HG03342 (cell line): ENCODE data around the gene C10orf143.
"Not testable (repeated sequence)": the region's sequence is repeated elsewhere in the genome, so short reads cannot be mapped to it uniquely, and the experiment has no call there.

Experiments
- ATAC-seq: cut with Tn5 transposase; IDR thresholded peaks from one replicate; pipeline ENCODE4 v1.9.1; 2021; ENCODE audit warnings: mild to moderate bottlenecking, moderate library complexity; ENCODE audit not compliant: unreplicated experiment

The C10orf143 gene

DNA sequence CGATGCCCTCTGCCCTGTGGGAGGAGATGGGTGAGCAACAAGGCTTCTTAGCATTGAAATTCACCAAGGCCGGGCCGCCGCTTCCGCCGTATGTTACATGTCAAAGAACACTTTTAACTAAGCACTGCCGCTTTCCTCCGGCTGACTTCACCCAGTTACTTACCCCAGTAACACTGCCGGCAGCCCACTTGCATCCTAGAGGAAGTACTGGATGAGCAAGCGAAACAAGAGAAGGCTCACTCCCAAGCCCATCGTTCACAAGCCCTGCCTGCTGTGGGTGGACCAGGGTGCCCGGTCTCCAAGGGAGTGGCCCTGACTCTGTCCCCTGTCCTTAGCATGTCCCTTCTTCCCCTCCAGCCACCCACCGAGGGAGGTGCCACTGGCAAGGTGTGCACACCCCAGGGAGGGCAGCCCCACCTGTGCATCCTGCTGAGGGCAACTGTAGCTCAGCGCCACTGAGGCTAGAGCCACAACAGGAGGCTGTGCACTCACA, 73.4 kb downstream of the C10orf143 start:
- no peak for ATAC-seq

DNA sequence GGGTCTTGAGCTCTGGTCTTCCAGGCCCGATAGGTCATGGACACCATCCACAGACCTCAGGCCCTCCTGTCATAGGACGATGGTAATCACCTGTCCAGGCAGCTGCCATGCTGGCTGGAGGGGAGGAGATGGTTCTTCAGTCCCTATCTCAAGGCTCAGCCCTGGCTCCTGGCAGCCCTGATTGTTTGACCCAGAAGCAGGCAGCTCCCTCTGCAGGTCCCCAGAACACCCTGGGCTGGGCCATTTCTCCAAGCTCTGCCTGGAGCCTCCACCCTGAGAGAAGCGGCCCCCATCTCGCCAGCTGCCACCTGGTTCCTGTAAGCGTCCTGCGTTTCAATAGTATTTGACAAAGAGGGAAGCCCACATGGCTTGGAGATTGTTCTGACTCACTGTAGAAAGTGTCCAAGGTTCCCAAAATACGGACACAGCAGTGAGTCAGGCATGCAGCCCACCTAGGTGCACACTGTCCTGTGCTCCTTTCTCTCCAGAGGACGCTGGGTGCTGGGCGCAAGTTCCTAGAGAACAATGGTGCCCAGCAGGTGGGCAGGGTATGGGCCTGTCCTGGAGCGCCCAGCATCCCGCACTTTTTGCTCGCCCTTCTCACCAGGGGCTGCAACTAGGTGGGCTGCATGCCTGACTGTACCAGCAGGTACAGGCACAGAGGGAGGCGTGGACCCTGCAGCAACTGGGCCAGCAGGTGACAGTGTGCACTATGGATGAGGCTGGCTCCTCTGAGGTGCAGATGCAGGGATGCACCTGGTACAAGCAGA, 74.1 kb downstream of the C10orf143 start:
- ATAC-seq = no peak

DNA sequence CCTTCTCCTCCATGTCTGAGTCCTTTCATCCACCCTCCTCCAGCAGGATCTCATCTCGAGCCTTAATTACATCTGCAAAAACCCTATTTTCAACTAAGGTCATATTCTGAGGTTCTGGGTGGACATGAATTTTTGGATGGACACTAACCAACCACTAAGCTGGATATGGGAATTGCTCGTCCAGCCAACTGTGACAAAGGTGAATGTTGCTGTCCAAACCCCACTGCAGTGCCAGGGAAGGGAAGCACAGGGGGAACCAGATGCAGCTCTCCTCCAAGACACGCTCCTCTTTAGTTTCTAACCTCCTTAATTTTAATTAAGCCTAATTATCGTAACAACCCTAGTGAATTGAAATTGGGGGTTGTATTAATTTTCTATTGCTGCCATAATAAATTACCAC, 81.4 kb downstream of the C10orf143 start:
- no peak for ATAC-seq

DNA sequence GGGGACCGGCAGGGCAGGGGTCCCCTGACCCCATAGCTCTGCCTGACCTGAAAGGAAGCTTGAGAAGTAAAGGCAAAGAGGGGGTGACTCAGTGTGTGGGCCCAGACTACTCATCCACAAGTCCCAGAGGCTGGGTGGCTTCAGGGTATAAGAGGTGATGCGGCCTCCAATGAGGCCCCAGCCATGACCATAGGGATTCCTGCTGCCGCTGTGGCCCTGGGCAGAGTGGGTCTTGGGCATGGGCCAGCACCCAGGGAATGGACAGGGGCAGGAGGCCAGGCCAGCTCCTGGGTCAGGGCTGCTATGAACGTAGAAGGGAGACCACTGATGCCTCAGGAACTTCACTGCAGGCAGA, 82.2 kb downstream of the C10orf143 start:
- no peak for ATAC-seq

DNA sequence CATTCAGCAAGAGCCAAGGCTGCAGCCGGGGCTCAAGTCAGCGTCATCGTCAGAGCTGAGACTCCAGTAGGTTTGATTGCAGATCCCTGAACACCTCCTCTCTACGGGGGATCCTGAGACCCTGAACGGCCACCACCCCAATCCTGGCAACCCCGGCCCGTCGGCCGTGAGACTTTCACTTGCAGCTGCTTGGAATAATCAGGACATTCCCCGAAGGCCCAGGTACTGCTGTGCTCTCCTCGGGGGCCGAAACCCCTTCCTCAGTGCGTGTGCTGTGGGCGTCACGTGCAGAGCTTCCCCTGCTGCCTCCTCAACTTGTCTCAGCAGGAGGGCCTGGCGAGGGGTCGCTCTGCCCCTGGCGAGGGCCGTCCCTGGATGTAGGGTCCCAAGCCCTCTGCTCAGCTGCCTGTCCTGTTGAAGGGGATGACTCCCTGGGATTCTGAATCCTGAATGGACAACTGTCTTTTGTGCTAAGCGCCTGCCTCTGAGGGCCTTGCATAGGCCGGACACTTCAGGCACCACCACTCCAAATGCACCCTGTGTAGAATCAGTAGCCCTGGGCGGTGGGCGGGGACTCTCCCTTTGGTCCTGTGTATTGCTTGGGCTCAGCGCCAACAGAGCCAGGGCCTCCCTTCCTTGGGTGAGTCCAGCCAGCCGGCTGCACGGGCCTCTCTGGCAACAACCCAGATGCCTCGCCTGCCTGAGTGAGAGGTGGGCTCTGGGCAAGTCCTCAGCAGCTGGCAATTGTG, 82.7 kb downstream of the C10orf143 start:
- ATAC-seq = no peak

DNA sequence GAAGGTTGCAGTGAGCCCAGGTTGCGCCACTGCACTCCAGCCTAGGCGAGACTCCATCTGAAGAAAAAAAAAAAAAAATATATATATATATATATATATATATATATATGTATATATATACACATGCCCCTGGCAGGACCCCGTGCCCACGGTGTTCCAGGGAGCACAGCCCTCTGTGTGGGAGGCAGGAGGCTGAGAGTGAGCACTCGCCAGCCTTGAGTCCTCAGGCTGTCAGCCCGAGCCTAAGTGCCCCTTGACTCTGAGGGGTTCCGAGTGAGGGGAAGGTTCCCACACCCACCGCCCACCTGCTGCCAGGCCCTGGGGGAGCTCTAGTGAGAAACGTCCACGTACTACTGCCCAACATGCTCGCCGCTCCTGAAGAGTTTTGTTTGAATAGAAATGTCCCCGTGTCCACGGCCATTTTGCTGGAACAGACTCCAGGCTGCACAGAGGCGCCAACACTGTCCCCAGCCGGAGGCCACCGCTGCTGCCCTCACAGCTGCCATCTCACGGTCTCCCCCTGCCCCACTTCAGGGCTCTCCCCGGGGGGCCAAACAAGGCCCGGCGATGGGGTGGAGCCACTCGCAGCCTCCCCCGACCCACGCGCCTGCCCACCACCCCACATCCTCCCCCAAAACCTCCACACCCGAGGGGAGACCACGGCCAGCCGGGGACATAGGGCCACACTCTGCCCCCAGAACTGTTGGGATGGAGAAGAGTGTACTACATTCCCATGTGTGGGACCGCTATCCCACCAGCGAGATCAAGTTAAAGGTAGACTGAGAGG, 83.8 kb downstream of the C10orf143 start:
- no peak for ATAC-seq

DNA sequence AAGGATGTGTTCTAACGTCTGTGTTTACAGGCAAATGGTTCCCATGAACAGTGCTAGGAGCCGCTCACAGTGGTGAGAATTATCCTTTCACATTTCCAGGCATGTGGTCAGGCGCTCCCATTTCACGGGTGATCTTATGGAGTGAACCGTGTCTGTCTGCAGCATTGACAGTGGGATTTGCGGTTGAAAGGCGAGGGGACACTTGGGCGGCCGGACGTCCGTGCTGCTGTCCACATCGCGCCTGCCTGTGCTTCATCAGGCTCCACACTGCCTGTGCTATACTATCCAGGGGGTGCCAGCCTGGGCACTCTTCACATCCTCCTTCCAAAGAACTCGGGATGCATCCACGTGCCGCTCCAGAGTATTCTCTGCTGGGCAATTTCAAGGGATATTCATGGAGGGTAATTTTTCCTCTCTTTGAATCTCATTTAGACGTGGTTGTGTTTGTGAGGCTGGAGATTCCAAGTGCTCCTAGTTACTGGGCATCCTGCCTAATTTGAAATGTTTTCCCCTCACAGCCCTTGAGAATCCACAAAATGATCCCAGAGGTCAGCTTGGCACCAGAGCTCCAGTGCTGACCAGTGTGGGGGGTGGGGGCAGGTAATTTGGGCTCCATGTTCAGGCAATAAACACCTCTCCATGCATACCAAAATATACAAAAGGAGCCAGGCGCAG, 84.7 kb downstream of the C10orf143 start:
- ATAC-seq = no peak

DNA sequence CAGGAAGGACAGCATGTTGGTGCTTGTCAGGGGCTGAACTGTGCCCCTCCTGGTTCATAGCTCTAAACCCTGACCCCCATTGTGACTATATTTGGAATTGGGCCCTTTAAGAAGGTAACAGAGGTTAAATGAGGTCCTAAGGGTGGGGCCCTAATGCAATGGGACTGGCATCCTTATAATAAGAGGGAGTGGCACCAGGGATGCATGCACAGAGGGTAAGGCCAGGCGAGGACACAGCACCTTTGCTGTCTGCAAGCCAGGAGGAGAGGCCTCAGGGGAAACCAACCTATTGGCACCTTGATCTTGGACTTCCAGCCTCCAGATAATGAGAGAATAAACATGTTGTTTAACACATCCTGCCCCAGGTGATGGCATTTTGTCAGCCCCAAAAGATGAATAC, 85.3 kb downstream of the C10orf143 start:
- ATAC-seq = no peak

DNA sequence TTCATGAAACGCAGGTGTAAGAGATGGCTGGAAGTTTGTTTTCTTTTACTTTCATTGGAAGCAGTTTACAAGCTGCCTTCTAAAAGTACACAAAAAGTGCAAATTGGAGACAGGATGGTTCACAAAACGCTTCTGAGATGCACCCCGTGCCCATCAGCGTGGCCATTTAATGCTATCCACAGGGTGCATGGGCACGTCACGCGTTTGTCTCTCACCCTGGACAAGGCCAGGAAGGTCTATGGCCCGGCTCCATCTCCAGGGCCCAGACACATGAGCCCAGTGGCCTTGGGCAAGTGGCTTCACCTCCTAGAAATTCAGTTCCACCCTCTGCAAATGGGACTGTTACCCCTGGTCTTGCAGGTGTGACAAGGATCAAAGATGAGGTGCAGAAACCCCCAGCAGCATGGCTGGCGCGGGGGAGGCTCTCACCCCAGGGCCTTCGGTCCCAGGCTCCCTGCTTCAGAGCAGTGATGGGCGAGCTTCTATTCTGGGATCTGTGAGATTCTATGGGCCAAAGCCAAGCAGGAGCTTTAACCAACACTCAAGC, 85.8 kb downstream of the C10orf143 start:
- ATAC-seq = no peak

DNA sequence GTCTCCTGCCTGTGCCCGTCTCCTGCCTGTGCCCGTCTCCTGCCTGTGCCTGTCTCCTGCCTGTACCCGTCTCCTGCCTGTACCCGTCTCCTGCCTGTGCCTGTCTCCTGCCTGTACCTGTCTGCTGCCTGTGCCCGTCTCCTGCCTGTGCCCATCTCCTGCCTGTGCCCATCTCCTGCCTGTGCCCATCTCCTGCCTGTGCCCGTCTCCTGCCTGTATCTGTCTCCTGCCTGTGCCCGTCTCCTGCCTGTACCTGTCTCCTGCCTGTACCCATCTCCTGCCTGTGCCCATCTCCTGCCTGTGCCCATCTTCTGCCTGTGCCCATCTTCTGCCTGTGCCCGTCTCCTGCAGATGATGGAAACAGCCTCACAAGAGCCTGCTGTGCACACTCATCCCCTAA, 86.3 kb downstream of the C10orf143 start:
- not testable (repeated sequence) for ATAC-seq

DNA sequence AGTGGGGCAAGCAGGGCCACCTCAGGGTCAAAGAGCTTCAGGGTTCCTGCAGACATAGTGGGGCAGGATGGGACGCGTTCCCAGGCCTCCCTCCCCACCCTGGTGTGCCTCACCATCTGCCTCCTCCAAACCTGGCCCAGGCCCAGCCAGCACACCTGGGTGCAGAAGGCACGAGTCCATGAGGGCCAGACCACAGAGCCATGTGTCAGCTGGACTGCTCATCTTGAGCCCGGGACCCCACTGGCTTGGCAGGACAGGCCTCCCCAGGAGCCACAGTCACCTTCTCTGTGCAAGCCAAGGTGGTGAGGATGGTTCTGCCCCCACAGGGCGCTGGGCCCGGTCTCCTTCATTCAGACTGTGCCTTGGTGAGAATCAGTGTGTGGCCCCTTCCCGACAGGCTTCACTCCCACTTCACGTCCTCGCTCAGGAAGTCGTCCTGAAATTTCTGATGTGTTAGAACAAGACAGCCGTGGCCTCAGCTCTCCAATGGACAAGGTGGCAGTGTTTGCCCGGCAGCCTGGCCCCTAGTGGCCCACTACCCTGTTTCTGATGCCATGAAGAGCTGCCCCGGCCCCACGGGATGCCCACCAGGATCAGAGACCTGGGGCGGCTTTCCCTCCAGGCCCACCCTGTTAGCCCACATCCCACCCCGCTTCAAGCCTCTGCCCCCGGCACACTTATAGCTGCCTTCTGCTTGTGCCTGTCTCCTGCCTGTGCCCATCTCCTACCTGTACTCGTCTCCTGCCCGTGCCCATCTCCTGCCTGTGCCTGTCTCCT, 87.0 kb downstream of the C10orf143 start:
- ATAC-seq = no peak

DNA sequence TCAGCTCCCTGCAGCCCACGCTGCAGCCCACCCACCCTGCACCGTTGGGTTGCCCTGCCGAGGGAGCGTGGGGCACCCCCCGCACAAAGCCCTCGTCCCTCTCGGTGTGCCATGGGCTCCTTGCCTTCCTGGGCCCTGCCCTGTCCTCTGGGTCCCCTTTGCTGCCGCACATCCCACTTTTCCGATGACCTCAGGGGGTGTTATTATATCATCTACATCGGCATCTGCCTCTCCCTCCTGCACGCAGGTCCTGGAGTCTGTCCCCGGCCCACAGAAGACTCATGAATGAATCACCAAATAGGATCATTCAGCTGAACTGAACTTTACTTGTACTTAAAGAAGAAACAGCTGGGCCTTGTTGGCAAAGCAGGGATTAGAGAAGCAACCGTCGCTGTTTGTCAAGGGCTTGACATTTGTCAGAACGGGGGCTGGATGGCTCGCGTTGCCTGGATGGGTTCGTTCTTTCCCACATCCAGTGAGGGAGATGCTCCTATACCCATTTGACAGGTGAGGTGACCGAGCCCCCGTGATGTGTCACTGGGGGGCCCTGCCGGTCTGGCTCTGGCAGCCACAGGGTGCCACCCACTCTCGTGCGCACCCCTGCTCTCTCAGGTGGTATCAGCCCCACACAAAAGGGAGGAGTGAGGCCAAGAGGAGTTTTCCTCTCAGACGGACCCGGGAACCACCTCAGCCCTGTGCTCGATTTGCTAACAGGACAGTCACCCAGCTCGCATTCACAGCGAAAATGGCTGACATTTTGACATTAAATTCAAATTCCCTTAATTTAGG, 87.9 kb downstream of the C10orf143 start:
- ATAC-seq = no peak

DNA sequence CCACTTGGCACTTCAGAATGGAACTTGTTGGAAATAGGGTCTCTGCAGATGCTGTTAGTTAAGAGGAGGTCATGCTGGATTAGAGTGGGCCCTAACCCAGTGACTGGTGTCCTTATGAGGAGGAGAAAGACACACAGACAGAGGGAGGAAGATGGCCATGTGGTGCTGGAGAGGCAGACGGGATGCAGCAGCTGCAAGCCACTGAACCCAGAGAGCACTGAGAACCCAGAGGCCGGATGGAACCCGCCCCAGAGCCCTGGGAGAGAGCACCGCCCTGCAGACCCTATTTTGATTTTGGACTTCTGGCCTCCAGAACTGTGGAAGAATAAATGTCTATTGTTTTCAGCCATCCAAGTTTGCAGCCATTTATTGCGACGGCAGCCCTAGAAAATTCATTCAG, 88.5 kb downstream of the C10orf143 start:
- ATAC-seq = no peak

DNA sequence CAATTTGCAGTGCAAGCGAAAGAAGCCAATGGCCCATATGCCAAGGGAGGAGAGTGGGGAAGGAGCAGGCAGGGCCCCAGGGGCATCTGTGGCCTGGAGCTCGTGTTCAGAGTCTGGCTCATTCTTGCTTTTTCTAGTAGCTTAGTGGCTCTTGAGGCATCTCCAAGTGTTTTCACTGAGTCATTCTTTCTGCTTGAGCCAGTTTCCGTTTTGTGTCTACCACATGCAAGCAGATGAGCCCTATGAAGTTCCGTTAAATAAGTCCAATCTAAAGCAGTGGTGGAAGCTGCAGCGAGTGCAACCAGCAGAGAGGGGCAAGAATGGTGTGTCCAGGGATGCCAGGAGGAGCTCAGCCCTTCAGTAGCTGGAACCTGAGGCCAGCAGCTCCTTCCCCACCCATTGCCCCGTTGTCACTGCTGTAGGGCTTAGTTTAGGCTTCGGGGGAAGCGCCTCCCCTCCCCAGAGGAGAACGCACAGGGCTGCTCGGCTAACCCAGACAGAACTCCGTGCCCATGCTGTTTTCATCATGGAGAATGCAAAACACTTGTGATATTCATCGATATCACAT, 89.2 kb downstream of the C10orf143 start:
- no peak for ATAC-seq

DNA sequence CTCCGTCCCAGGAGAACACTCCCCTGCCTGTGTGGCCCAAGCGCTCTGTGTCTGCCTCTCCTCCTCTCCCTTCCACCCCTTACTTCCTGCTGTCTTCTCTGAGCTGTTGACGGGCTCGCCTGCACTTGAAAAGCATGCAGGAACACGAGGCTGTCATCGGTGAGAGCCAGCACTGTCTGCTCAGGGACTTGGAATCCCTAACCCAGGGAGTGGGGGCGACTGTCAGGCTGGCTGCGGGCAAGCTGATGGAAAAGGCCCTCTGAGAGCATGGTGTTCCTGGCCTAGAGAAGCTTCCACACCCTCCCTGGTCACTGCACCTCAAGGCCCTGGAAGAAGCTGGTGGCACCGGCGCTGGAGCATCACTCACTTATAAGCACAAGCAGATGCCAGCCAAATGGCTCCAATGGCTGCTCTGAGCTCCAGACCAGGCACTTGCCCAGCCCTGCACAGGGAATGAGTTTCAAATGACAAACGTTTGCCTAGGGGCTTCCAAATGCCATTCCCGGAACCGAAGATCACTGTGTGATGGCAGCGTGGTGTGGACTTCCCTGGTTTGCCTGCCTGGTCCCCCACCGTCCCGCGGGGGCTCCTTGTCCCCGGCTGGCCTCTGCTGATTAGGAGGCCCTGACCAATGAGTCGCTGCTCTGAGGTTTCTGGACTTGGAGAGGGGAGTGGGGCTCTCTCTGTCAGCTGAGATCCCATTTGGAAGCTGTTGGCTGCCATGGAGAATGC, 89.8 kb downstream of the C10orf143 start:
- ATAC-seq = no peak

DNA sequence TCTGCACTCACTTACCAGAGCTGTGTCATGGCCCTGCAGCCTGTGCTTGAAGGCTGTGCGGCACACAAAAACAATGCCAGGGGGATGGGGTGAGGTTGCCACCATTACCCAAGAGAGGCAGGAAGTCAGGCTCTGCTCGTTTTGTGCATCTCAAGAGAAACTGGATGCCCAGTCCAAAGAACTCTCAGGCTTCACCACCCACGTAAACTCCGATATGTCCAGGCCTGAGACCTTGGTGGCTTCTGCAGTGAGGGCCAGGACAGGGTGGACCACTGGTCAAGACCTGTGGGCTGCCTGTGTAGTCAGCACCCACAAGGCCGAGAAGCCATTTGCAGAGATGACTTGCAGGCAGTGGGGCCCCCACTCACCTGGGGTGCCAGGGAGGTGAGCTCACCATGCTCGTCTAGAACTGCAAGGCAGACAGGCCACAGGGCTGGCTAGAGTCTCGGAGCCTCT, 91.9 kb downstream of the C10orf143 start:
- ATAC-seq = no peak

DNA sequence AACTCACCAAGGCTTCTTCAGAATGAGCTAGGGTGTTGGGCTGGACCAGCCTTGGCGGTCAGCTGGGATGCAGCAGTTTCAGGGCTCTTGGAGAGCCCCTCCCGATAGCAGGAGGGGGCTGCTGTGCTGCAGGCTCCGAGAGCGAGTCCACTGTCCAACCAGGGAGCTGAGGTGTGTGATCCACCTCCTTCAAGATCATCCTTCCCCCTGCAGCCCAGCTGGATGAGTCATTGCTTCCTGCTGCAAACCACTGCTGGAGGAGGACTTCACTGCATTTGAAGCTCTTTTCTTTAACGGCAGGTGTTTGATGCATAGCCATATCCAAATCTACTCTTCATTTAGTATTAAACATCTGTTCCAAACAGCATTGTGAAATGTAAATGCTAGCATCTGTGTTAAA, 92.4 kb downstream of the C10orf143 start:
- no peak for ATAC-seq

DNA sequence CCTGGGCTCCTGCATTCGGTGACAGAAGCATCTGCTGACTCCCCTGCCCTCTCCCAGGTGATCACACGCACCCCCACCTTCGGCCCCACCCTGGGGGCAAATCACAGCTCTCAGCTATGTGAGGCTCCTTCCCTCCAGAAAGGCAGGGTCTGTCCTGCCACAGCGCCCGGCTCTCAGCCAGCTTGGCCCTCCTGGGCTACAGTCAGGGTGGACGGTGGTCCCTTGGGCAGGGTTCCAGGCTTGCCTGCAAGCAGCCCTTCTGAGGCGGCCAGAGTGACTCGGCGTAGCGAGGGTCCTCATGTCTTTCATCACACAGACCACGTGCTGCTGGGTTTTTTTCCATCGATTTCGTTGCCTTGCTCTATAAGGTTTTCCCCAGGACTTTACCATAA, 93.0 kb downstream of the C10orf143 start:
- no peak for ATAC-seq
